Fibroblast of lung (primary cell): Measurements from ENCODE around the gene MTA1. TPM values are rescaled to one million over a fixed set of nuclear protein-coding genes. Genes with fewer than 3 reads are reported as not detected.

Experiments
- DNase-seq, 2 donors: peaks; one replicate each; pipeline versions ENCODE4 v3.0.0 to v3.0.0-alpha.2; 2010; ENCODE audit warnings: low read depth in 2 of 2
- H2AFZ ChIP-seq: 2 replicates; pipeline ENCODE4 v1.5.1; 2012; ENCODE audit warnings: low read length, control low read depth, inconsistent platforms
- H3K27ac ChIP-seq: 2 replicates; pipeline ENCODE4 v1.5.1; 2011; ENCODE audit warnings: low read length, control low read depth; ENCODE audit not compliant: insufficient read depth
- H3K27me3 ChIP-seq: 2 replicates; pipeline ENCODE4 v1.5.1; 2011; ENCODE audit warnings: mild to moderate bottlenecking, low read length; ENCODE audit not compliant: control insufficient read depth, insufficient read depth
- H3K36me3 ChIP-seq: 2 replicates; pipeline ENCODE4 v1.5.1; 2011; ENCODE audit warnings: low read length; ENCODE audit not compliant: control insufficient read depth, insufficient read depth
- H3K4me1 ChIP-seq: 2 replicates; pipeline ENCODE4 v1.5.1; 2011; ENCODE audit warnings: low read length; ENCODE audit not compliant: control insufficient read depth, insufficient read depth; ENCODE audit errors: extremely low read depth
- H3K4me2 ChIP-seq: 2 replicates; pipeline ENCODE4 v1.5.1; 2011; ENCODE audit warnings: low read length, control low read depth; ENCODE audit not compliant: insufficient read depth; ENCODE audit errors: extremely low read depth
- H3K4me3 ChIP-seq, 4 experiments: fragments of 200-600 bp in 1 of 4; sonication (generic) in 1 of 4; replicated peaks in 1 of 4; 2 replicates each; pipeline ENCODE4 v1.5.1; 2011 to 2016; ENCODE audit warnings: low read length in 4 of 4, low read depth in 3 of 4, mild to moderate bottlenecking in 3 of 4, control low read depth in 2 of 4, inconsistent platforms in 1 of 4, mixed read lengths in 1 of 4; ENCODE audit not compliant: insufficient read depth in 1 of 4; ENCODE audit errors: control extremely low read depth in 1 of 4
- H3K79me2 ChIP-seq: 2 replicates; pipeline ENCODE4 v1.5.1; 2012; ENCODE audit warnings: mild to moderate bottlenecking, low read length, inconsistent platforms; ENCODE audit not compliant: control insufficient read depth, insufficient read depth
- H3K9ac ChIP-seq: 2 replicates; pipeline ENCODE4 v1.5.1; 2011; ENCODE audit warnings: mild to moderate bottlenecking, low read length, control low read depth; ENCODE audit not compliant: insufficient read depth
- H3K9me3 ChIP-seq: 2 replicates; pipeline ENCODE4 v1.5.1; 2012; ENCODE audit warnings: low read depth, low read length; ENCODE audit not compliant: control insufficient read depth, insufficient read depth
- H4K20me1 ChIP-seq: 2 replicates; pipeline ENCODE4 v1.5.1; 2011; ENCODE audit warnings: low read length; ENCODE audit not compliant: control insufficient read depth, insufficient read depth; ENCODE audit errors: extremely low read depth
- EZH2 ChIP-seq: IDR thresholded peaks from 2 replicates; pipeline ENCODE4 v1.5.1; 2012; ENCODE audit warnings: low read length, control low read depth, mild to moderate bottlenecking; ENCODE audit errors: missing control alignments
- polyA plus RNA-seq, 2 donors: library from polyadenylated mRNA; depleted of rRNA in 1 of 2; stranded (reverse) in 1 of 2; unstranded in 1 of 2; fragments of >200 nt; gene quantifications; 2 replicates each; pipeline ENCODE4 v1.2.1, GENCODE V29; 2011 to 2012; ENCODE audit warnings: missing spikeins in 1 of 2
- total RNA-seq: library from RNA; depleted of rRNA; stranded (reverse); fragments of >200 nt; gene quantifications from 2 replicates; pipeline ENCODE4 v1.2.1, GENCODE V29; 2014
- TF ChIP-seq, protein P1 (sequence below), 2 donors: IDR thresholded peaks in 1 of 2; conservative IDR thresholded peaks in 1 of 2; 1 replicate in 1 of 2; 2 replicates in 1 of 2; pipeline ENCODE4 v1.5.1; 2011 to 2012; ENCODE audit warnings: low read length in 2 of 2, control low read depth in 1 of 2, inconsistent platforms in 1 of 2, low read depth in 1 of 2, mild to moderate bottlenecking in 1 of 2

The MTA1 gene
- total and polyA plus RNA-seq, 2 donors (not counting 1 experiment from before 2014, with no cell fraction given), result 28.6 to 29.7 TPM

DNA sequence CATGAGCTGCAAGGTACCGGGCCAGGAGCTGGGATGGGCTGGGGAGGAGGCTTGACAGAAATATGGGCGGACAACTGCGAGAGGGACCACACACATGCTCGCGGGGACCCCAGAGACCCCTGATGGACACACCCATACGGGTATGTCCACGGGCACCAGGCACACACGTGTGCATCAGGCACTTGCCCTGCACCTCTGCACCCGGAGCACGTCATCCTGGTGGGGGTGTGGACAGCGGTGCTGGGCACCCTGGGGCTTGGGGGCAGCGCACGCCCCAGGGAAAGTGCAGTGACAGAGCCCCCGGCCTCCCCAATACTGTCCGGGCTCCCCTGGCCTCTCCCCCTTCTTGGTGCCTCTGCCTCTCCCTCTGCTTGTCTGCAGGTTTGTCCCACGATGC, 65.4 kb downstream of the MTA1 start:
- Histone ChIP-seq H3K79me2 (no peaks in the 10 kb centered on the region), H3K4me1 (peaks cover 17% of the 10 kb centered on the region), H3K4me3 (no peak overlapping the region), H3K27me3 (peaks cover 19% of the 10 kb centered on the region), H4K20me1 (no peaks in the 10 kb centered on the region), H3K4me2 (no peak overlapping the region), H3K36me3 (no peaks in the 10 kb centered on the region), H3K9ac (no peak overlapping the region), H3K9me3 (no peaks in the 10 kb centered on the region), H3K27ac (no peak overlapping the region), H2AFZ (no peak overlapping the region)
- TF ChIP-seq, protein P1, sequence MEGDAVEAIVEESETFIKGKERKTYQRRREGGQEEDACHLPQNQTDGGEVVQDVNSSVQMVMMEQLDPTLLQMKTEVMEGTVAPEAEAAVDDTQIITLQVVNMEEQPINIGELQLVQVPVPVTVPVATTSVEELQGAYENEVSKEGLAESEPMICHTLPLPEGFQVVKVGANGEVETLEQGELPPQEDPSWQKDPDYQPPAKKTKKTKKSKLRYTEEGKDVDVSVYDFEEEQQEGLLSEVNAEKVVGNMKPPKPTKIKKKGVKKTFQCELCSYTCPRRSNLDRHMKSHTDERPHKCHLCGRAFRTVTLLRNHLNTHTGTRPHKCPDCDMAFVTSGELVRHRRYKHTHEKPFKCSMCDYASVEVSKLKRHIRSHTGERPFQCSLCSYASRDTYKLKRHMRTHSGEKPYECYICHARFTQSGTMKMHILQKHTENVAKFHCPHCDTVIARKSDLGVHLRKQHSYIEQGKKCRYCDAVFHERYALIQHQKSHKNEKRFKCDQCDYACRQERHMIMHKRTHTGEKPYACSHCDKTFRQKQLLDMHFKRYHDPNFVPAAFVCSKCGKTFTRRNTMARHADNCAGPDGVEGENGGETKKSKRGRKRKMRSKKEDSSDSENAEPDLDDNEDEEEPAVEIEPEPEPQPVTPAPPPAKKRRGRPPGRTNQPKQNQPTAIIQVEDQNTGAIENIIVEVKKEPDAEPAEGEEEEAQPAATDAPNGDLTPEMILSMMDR (conservative IDR thresholded peaks at IDR 0.05 in 1 of 2, IDR thresholded peaks at IDR 0.05 in 1 of 2; ENCODE audit: low read depth in 1 of 2, low read length in 2 of 2), result no peak
- TF ChIP-seq EZH2, result no peak
- DNase-seq, result no peak

DNA sequence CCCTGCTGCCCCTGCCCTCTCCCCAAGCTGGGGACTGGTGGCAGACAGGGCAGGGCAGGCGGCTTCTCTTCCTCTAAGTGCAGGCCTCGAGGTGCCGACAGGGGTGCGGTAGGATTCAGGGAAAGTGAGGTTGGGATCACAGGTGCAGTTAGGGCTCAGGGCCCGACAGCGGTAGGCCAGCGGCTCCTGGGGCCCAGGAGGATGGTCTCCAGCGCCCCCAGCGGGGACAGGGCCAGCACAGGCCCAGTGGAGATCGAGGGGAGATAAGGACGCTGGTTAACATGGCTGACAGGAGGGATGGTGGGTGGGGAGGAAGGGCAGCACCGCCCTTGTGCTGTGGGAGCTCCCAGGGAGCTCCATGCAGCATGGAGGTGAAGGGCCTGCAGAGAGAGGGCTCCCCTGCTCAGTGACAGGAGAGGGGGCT, 66.1 kb downstream of the MTA1 start:
- DNase-seq, result no peak
- H3K79me2 ChIP-seq, result no peaks in the 10 kb centered on the region
- no peak overlapping the region for H3K9ac ChIP-seq
- no peaks in the 10 kb centered on the region for H3K9me3 ChIP-seq
- TF ChIP-seq EZH2, result no peak
- TF ChIP-seq, protein P1 (conservative IDR thresholded peaks at IDR 0.05 in 1 of 2, IDR thresholded peaks at IDR 0.05 in 1 of 2; ENCODE audit: low read depth in 1 of 2, low read length in 2 of 2), result peak in 1 of 2 donors; percentile 32
- peaks cover 19% of the 10 kb centered on the region for H3K27me3 ChIP-seq
- H3K4me3 ChIP-seq, result no peak overlapping the region
- H3K4me1 ChIP-seq, result peaks cover 17% of the 10 kb centered on the region
- no peak overlapping the region for H3K27ac ChIP-seq
- H3K36me3 ChIP-seq, result no peaks in the 10 kb centered on the region
- H4K20me1 ChIP-seq, result no peaks in the 10 kb centered on the region
- H2AFZ ChIP-seq, result no peak overlapping the region
- no peak overlapping the region for H3K4me2 ChIP-seq

DNA sequence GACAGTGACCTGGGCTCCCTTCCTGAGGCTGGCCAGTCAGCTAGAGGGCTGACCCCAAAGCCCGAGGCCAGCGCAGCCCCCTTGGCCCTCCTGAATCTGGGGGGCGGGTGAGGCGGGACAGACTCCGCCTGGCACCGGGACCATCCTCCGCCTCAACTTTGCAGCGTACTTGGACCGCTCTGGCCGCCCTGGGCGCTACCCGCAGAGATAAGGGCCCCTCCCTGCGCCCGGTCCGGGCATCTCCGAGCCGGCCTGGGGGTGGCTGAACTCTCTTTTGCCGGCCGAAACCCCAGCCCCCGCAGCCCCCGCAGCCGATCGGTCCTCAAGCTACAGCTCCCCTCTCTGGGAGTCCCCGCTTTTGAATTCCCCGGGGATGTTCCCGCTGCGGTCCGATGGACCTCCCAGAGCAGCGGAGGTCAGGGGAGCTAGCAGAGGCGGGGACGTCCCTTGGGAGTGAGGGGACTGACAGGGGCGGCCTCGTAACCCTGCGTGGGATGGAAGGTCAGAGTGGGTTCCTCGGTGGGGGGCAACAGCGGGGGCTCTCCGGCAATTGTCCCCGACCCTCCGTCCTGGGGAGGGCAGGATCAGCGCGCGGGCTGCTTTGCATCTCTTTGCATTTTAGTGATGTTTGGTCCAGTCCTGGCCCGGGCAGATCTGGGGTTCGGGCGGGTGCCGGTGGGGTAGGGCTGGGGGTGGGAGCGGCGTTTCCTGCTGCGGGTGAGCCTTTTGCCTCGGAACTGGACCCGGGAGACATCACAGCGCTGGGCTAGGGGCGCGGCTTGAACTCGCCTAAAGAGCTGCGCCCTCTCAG, 66.7 kb downstream of the MTA1 start, which contains the start of gene CRIP1:
CRIP1 (plus strand) TSS at position 724 of the 811 bp plus-strand sequence. CDS start 374 bp downstream, outside the sequence.
- no peak for DNase-seq
- Histone ChIP-seq H3K27ac (no peak within 1 kb of the TSS), H3K4me2 (peak within 1 kb of the TSS; percentile 64), H3K79me2 (no peaks in the 10 kb centered on the region), H4K20me1 (no peaks in the 10 kb centered on the region), H2AFZ (no peak within 1 kb of the TSS), H3K9ac (peak within 1 kb of the TSS; percentile 37), H3K4me3 (peak within 1 kb of the TSS in 1 of 4 experiments; percentile 27), H3K9me3 (no peaks in the 10 kb centered on the region), H3K27me3 (peaks cover 19% of the 10 kb centered on the region), H3K36me3 (no peaks in the 10 kb centered on the region), H3K4me1 (peaks cover 11% of the 10 kb centered on the region)
- TF ChIP-seq, protein P1 (conservative IDR thresholded peaks at IDR 0.05 in 1 of 2, IDR thresholded peaks at IDR 0.05 in 1 of 2; ENCODE audit: low read depth in 1 of 2, low read length in 2 of 2), result no peak
- TF ChIP-seq EZH2, result peak; percentile 68
